Fibroblast of skin of right quadriceps (primary cell): Measurements from ENCODE around the gene EPS8L3.
"Not testable (repeated sequence)": the region's sequence is repeated elsewhere in the genome, so short reads cannot be mapped to it uniquely, and the experiment has no call there.

Experiments
- DNase-seq: peaks from one replicate; pipeline ENCODE4 v3.0.0-alpha.2; 2013

Gene EPS8L3

GRCh38 chr1:109762821-109763645 lies 690 bp downstream of the EPS8L3 start:
- DNase-seq, result peak; percentile 75

DNA sequence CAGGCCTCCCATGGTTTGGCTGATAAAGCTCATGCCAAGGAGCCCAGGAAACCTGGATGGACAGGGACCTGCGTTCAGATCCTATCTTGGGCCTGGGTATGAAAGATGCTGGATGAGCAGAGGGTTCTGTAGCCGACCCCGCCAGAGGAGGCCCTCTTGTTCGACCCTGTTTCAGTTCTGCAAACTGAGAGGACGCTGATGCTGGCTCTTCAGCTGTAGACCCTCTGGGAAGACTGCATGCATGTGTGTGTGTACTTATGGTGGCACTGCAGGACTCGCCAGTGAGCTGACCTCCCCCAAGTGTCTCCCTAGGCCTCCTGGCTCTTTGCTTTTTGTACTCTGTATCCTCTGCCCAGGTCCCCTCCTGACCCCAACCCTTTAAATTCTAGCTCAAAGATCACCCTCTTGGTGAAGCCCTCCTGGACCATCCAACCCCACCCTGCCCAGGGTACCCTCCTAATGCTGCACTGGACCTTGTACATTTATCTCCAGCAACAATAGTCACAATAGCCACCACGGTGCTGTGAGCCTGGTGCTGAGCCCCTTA lies 1.6 kb downstream of the EPS8L3 start:
- DNase-seq, result no peak

DNA sequence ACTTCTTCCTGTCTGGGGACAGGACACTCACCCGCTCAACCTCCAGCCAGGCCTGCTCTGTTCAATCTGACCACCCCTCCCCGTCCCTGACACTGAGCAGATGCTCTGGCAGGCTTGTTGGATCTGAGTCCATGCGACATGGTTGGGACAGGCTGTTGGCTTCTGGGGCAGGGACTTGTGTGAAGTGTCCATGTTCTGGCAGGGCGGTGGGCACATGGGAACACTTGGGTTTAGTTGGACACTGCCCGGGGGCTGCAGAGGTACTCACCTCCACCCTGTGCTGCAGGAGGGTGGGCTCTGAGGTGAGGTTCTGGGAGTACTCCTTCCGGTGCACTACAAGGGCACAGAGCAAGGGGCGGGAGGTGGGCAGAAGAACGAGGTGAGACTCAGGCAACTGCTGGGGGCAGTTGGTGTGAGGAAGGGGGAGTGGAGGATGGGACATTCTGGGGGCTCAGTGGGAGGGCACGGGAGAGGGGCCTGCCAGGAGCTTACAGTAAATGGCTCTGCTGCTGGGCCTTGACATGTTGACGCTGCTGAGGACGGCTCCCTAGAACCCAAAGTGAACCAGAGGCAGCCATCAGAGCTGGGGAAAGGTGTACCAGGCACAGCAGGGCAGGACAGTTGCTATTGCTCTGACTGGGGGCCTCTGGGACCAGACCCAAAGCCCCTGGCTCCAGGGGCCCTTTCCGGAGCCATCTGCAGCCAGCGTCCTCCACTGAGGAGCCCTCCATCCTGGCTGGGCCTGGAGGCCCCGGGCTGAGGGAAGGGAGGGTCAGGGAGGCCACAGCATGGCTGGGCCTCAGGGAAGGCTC lies 2.3 kb downstream of the EPS8L3 start:
- no peak for DNase-seq

DNA sequence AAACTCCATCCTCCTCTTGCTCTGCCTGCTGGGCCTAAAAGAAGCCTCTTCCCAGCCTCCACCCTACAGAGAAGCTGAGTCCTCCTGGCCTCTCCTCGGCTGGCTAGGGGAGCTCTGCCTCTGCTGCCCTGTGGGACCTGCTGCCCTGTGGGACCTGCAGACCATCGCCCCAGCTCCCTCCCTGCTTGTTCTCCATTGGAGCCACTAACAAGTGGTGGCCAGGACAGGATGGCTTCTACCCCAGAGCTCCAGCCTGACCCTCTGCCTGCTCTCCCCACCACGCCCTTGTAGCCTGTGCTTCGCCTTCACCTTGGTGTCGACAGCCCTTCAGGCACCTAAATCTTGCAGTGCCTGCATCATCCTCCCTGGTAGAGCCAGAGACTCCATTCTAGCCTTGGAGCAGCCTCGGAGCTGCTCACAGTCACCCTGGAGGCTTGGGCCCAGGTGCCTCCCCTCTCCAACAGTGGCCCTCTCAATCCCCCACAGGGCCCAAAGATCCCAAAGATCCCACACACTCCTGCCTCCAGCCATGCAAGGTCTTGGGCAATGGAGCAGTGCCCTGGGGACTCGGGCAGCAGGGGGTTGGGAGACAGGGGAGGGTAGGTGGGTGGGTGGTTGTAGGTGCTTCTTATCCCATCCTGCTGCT lies 3.0 kb downstream of the EPS8L3 start:
- no peak for DNase-seq

GRCh38 chr1:109759513-109760334 lies 4.0 kb downstream of the EPS8L3 start:
- no peak for DNase-seq

- DNase-seq, result no peak
Observed at GRCh38 chr1:109757936-109758786, 5.6 kb downstream of the EPS8L3 start.

DNA sequence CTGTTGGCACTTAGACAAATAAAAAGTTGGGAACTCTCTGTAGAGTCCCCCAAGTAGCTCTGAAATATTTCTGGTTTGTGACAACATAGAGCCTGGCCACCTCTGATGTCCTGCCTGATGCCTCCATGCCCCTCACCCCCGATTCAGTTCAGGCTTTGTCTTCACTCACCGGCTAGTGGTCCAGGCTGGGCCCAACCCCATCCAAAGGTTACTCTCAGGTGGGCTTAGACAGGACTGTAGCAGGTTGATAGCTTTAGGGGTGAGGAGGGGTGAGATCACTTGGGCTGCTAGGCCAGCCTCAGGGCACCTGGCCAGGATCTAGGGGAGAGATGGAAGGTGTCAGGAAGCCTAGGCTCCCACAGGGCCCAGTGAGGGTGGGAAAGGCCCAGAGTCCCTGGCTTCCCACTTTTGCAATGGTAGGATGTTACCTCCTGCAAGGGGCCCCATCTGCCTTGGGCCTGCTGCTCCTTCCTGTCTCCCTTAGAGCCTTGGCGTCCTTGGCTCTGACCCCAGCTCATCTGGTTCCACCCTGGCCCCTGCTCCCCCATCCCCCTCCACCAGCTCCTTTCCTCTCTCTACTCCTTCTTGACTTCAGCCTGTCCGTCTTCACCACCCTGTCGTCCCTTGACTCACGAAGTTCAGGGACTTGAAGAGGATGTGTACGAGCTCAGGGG lies 6.7 kb downstream of the EPS8L3 start:
- DNase-seq, result no peak

GRCh38 chr1:109756325-109756724 lies 7.4 kb downstream of the EPS8L3 start:
- not testable (repeated sequence) for DNase-seq

GRCh38 chr1:109754738-109755137 lies 9.0 kb downstream of the EPS8L3 start:
- DNase-seq, result no peak

GRCh38 chr1:109751531-109752260 lies 12.0 kb downstream of the EPS8L3 start:
- DNase-seq, result no peak

DNA sequence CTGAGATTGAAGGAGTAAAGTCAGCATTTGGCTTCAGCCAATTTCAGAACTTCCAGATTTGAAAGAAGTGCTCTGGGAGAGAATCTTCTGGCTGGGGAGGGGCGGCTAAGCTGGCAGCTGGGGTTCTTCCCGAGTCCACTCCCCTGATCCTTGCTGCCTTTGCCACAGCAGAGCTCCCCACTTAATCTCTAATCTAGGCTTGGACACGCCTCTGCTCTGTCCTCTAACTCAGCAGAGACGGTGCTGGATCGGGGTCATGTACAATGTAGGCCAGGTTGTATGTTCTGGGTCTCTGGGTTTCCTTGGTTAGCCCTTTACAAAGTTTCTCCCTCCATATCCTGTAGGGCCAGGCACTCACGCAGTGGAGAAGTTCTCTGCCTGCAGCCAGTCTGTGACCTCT lies 12.8 kb downstream of the EPS8L3 start:
- DNase-seq, result no peak

GRCh38 chr1:109750241-109750882 lies 13.4 kb downstream of the EPS8L3 start:
- no peak for DNase-seq

GRCh38 chr1:109749221-109749620 lies 14.5 kb downstream of the EPS8L3 start:
- DNase-seq, result no peak

GRCh38 chr1:109748311-109748710 lies 15.4 kb downstream of the EPS8L3 start:
- not testable (repeated sequence) for DNase-seq

DNA sequence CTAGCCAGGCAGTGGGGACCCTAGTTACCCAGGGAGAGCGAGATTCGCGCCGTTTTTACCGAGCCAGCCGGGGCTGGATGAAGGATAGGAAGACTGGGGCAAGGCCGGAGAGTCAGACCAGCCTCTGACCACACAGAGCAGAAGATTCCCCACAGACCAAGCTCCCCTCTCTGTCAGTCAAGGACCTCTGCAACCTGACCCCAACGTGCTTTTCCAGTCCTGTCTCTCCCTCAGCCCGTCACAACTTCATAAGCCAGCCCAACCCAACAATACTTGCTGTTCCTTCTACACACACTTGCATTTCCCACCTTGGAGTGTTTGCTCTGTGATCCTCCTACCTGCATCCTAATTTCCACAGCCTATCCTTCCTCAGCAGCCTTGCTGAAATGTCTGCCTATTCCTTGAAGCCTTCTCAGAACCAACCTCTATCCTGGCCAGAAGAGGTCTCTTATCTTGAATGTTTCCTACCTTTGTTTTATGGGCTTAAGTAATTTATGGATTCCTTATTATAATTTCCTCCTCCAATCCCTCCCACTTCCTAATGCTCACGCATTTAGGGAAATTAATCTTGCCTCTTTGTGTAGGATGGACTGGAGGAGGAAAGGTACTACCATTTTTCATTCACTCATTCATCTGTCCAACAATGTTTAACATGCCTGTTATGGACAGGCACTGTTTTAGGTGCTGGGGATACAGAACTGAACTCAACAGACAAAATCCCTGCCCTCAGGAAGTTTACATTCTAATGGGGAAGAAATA lies 22.9 kb downstream of the EPS8L3 start, which contains the start of gene GSTM3:
TSS of gene GSTM3 (minus strand) at position 424 of the 759 bp plus-strand sequence. CDS start 751 bp downstream, outside the sequence.
- no peak for DNase-seq

- DNase-seq, result peak; percentile 73
Observed at GRCh38 chr1:109739738-109740614, 23.7 kb downstream of the EPS8L3 start.

- no peak for DNase-seq
Observed at GRCh38 chr1:109733236-109733870, 30.4 kb downstream of the EPS8L3 start.
